Ovary (tissue), 9 donors: ENCODE data around the gene STT3B. TPM values are rescaled to one million over a fixed set of nuclear protein-coding genes. Genes with fewer than 3 reads are reported as not detected.

Experiments used
- DNase-seq, 5 donors: peaks; one replicate each; pipeline ENCODE4 v3.0.0-alpha.2; 2019 to 2020
- H3K27ac ChIP-seq, 2 donors: fragments of 200-600 bp; one replicate each; pipeline versions ENCODE4 v1.5.1 to v1.8.0; 2019 to 2022
- H3K27me3 ChIP-seq: fragments of 200-600 bp; one replicate; pipeline ENCODE4 v1.8.0; 2022
- H3K36me3 ChIP-seq: fragments of 200-600 bp; sonication (generic); one replicate; pipeline ENCODE4 v1.5.1; 2019
- H3K4me1 ChIP-seq: one replicate; pipeline ENCODE4 v1.8.1; 2013; ENCODE audit warnings: mild to moderate bottlenecking, moderate library complexity; ENCODE audit not compliant: insufficient read depth
- H3K4me3 ChIP-seq: fragments of 200-600 bp; sonication (generic); one replicate; pipeline ENCODE4 v1.5.1; 2017
- H3K9me3 ChIP-seq, 2 donors: fragments of 200-600 bp in 1 of 2; sonication (generic) in 1 of 2; one replicate each; pipeline versions ENCODE4 v1.5.1 to v1.8.1; 2013 to 2019; ENCODE audit warnings: mild to moderate bottlenecking in 1 of 2, moderate library complexity in 1 of 2
- EP300 ChIP-seq: sonication (generic); formaldehyde crosslinking; IDR thresholded peaks from one replicate; pipeline ENCODE4 v1.6.1; 2017; ENCODE audit warnings: antibody characterized with exemption
- POLR2A ChIP-seq: fragments of 450-650 bp; IDR thresholded peaks from one replicate; pipeline ENCODE4 v1.6.1; 2017; ENCODE audit warnings: antibody characterized with exemption, mild to moderate bottlenecking, moderate library complexity
- WGBS, 3 donors: extraction: QIAGEN DNeasy Blood & Tissue Kit in 1 of 3; methylation state at CpG; one replicate each; pipeline versions ENCODE4 v1.1.5 to v1.1.7; 2013 to 2017; 5-methylcytosine and 5-hydroxymethylcytosine counted together
- intact Hi-C, 4 donors: fragments of 100-400 bp; cut with DNase I; formaldehyde crosslinking; loops; one replicate each; pipeline versions ENCODE4 v1.11.0 to v1.15.1; 2022 to 2023
- polyA plus RNA-seq, 2 donors: library from polyadenylated mRNA; stranded (reverse); fragments of 200-250 nt in 1 of 2; fragments of 350-450 nt in 1 of 2; fragmentation: Illumina TruSeq in 1 of 2; extraction: RNeasy Lipid Tissue Mini Kit (QIAGEN cat#74804) in 1 of 2; gene quantifications; one replicate each; pipeline ENCODE4 v1.2.3, GENCODE V29; 2013 to 2014
- total RNA-seq, 7 donors: library from RNA; depleted of rRNA in 2 of 7; stranded (reverse); fragments of >200 nt in 2 of 7; fragmentation: NEBNext Ultra II Directional in 3 of 7; extraction: Animal tissue kit (Norgen Biotek cat#: 25700) in 3 of 7; gene quantifications; one replicate each; pipeline versions ENCODE4 v1.1.0 to v1.2.4, GENCODE V29; 2016 to 2023
- TF ChIP-seq, protein P1 (sequence below), 3 donors: fragments of 450-650 bp in 2 of 3; fragments of 200-600 bp in 1 of 3; IDR thresholded peaks; one replicate each; pipeline versions ENCODE4 v1.5.1 to v1.8.0; 2016 to 2022; ENCODE audit warnings: antibody characterized with exemption in 3 of 3, mild to moderate bottlenecking in 1 of 3
- donor health status: DM: no; HTN: no; CAD: no; lungs with moderate emphysema.
- donor health status: DM: no; HTN: no; CAD: no.
- donor health status: Bipolar disorder and iron deficiency.
- donor health status: DM: yes; HTN: yes; CAD: no.
- donor health status: DM: no; HTN: no; CAD: no.
- donor health status: DM: yes; HTN: yes; CAD: no.

The STT3B gene
- total and polyA plus RNA-seq, 9 donors, result 79.8 to 233 (median 137) TPM

DNA sequence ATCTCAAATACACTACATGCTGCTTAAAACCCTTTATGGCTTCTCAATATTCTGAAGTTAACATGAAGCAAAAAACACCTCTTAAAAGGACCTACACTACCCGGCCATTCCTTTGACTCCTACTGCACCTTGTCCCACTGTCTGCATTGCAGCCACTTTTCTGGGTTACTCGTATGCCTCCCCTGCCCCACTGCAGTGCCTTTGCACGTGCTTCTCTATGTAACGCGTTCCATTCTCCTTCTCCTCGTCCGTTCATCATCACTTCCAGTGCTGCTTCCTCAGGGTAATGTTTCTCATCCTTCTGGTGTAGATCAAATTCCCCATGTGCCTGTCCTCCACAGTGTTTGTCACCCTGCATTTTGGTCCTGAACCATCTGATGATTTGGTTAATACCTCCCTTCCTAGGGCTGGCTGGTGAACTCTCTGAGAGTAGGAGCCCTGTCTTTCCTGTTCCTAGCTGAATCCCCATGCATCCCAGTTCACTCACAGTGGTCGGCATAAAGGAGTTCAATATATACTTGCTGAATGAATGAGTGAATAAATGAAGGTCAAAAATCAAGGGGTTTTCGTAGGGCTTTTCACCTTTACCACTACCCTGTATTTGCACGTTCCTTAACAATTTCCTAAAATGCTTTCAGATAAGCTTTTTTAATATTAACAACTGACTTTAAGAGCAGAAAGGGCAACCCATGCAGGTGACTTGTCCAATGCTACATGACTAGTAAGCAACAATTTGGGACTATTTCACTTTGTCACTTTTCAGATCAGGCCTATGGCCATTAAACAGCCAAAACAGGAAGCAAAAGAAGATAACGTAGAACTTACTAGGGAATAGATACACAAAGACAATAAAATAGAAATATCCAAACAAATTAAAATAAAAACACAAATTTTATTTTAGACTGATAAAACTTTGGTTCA is 2.4 kb upstream of the STT3B start:
- Histone ChIP-seq H3K9me3 (no peaks in the 10 kb centered on the region), H3K27me3 (no peaks in the 10 kb centered on the region), H3K4me3 (no peak overlapping the region), H3K4me1 (peaks cover 2% of the 10 kb centered on the region), H3K36me3 (no peaks in the 10 kb centered on the region), H3K27ac (no peak overlapping the region)
- WGBS, 3 donors, result 93 to 94% (median 94%) methylated on average over 11 of the region's 11 CpGs
- no peak for DNase-seq
- TF ChIP-seq, protein P1, sequence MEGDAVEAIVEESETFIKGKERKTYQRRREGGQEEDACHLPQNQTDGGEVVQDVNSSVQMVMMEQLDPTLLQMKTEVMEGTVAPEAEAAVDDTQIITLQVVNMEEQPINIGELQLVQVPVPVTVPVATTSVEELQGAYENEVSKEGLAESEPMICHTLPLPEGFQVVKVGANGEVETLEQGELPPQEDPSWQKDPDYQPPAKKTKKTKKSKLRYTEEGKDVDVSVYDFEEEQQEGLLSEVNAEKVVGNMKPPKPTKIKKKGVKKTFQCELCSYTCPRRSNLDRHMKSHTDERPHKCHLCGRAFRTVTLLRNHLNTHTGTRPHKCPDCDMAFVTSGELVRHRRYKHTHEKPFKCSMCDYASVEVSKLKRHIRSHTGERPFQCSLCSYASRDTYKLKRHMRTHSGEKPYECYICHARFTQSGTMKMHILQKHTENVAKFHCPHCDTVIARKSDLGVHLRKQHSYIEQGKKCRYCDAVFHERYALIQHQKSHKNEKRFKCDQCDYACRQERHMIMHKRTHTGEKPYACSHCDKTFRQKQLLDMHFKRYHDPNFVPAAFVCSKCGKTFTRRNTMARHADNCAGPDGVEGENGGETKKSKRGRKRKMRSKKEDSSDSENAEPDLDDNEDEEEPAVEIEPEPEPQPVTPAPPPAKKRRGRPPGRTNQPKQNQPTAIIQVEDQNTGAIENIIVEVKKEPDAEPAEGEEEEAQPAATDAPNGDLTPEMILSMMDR (IDR thresholded peaks at IDR 0.05), result no peak
- TF ChIP-seq EP300 (no peak), POLR2A (no peak)
- intact Hi-C loops, result no loop called here

- intact Hi-C loops, result no loop called here
- H3K36me3 ChIP-seq, result no peaks in the 10 kb centered on the region
- H3K4me1 ChIP-seq, result peaks cover 2% of the 10 kb centered on the region
- TF ChIP-seq, protein P1 (IDR thresholded peaks at IDR 0.05), result no peak
- no peak for TF ChIP-seq POLR2A
- TF ChIP-seq EP300, result no peak
- H3K27ac ChIP-seq, result peak overlapping the region in 1 of 2 donors; percentile 91
- 44 to 52% (median 47%) methylated on average over 4 of the region's 4 CpGs for WGBS, 3 donors
- no peaks in the 10 kb centered on the region for H3K9me3 ChIP-seq
- H3K27me3 ChIP-seq, result no peaks in the 10 kb centered on the region
- peak overlapping the region; percentile 71 for H3K4me3 ChIP-seq
- no peak for DNase-seq
Measured at GRCh38 chr3:31530960-31531335, 1.8 kb upstream of the STT3B start.

DNA sequence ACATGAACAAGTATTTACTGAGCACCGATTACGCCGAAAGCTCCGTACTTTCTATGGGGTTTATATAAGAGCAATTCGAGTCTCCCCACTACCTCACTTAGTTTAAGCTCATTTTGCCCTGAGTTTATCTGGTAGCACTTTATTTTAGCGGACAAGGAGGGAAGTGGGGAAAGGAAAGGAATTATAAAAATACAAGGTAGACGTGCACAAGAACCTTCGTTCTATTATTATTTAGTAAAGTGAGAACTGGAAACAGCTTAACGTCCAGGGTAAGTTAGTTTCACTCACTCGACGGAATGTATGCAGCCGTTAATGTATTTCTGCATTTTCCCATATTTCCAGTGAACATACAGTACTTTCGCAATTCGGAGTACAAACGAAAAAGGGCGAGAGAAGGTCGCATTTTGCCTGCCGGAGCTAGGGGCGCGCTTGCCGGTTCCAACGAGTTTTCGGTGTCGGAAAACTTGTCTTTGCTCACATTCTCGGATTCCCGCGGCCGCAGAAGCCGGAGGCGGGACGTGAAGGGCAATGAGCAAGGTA is 1.2 kb upstream of the STT3B start:
- peak overlapping the region; percentile 71 for H3K4me3 ChIP-seq
- no peaks in the 10 kb centered on the region for H3K27me3 ChIP-seq
- peak overlapping the region; percentile 91 for H3K27ac ChIP-seq
- H3K9me3 ChIP-seq, result no peaks in the 10 kb centered on the region
- TF ChIP-seq, protein P1 (IDR thresholded peaks at IDR 0.05), result peak in 1 of 3 donors; percentile 48
- TF ChIP-seq EP300, result no peak
- peaks cover 2% of the 10 kb centered on the region for H3K4me1 ChIP-seq
- WGBS, 3 donors, result 3% methylated on average over 31 of the region's 31 CpGs
- intact Hi-C loops, result no loop called here
- H3K36me3 ChIP-seq, result no peaks in the 10 kb centered on the region
- DNase-seq, result no peak

DNA sequence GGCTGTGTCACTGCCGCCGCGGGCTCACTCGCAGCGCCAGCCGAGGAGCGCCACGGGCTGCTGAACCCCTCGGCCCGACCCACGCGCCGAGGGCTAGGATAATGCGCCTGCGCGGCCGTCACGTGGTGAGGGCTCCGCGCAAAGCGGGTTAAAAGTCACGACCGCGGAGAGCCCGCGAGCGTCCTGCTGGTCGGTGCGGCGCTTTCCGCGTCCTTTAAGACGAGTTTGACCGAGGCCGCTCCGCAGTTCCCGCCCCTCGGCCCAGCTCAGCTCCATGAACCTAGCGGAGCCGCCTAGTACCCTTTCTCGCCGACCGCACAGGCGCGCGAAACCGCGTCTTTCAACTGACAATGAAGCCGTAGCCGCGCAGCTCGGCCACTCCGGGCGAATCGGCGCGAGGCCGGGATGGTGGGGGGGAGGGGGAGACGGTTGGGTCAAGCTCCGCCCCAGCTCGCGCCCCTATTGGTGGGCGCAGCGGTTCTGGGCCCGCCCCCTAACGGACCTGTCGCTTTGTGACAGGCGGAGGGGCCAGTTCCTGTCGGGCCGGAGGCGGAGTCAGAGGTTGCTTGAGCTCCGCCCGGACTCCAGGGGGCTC is 636 bp upstream of the STT3B start:
- intact Hi-C loops, result no loop called here
- DNase-seq, result peak; percentile 99
- no peaks in the 10 kb centered on the region for H3K36me3 ChIP-seq
- no peaks in the 10 kb centered on the region for H3K9me3 ChIP-seq
- TF ChIP-seq, protein P1 (IDR thresholded peaks at IDR 0.05), result peak in 2 of 3 donors; percentile 38
- TF ChIP-seq EP300, result peak; percentile 31
- TF ChIP-seq POLR2A, result peak; percentile 80
- peak overlapping the region; percentile 91 for H3K27ac ChIP-seq
- peaks cover 4% of the 10 kb centered on the region for H3K4me1 ChIP-seq
- H3K4me3 ChIP-seq, result peak overlapping the region; percentile 71
- no peaks in the 10 kb centered on the region for H3K27me3 ChIP-seq
- WGBS, 3 donors, result 0 to 1% (median 0%) methylated on average over 48 to 73 of the region's 73 CpGs
